ENCODE measurements around the gene GLYR1.

GLYR1 gene

DNA sequence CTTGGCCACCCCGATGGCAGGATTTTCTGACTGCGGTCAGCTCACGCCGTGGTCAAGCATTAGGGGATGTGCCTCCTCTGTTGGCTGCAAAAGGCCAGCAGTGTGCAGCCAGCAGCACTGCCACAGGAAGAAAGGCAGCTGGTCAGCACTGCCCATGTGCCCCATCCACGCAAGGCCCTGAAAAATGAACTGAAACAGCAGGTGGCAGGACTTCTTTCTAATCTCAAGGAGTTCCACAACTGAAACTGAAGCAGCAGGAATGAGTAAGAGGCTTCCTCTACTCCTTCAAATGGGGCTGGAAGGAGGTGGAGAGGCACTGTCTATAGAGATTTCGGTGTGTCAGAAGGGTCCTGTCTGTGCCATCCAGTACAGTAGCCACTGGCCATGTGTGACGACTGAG lies 83.3 kb downstream of the GLYR1 start:
- Histone ChIP-seq H3F3A (ENCODE audit: insufficient read depth, low read length) (peaks cover 13% of the 10 kb centered on the region; the same call in 1 of the 2 replicates), H3K9me2 (replicated peaks; ENCODE audit: insufficient read depth, low read length) (no peaks in the 10 kb centered on the region), H3K9me3 (replicated peaks; ENCODE audit: insufficient read depth, low read length) (no peaks in the 10 kb centered on the region), H3K4me3 (ENCODE audit: low read length) (no peak overlapping the region), H3K4me2 (ENCODE audit: low read depth, low read length) (no peak overlapping the region), H3K27ac (ENCODE audit: low read length) (no peak overlapping the region), H2AFZ (ENCODE audit: low read length) (no peak overlapping the region), H4K20me1 (ENCODE audit: insufficient read depth, low read length) (no peaks in the 10 kb centered on the region), H3K4me1 (ENCODE audit: low read length) (peaks cover 10% of the 10 kb centered on the region; the same call in 1 of the 2 replicates), H3K36me3 (replicated peaks; ENCODE audit: insufficient read depth, low read length) (no peaks in the 10 kb centered on the region), H3K9ac (ENCODE audit: low read length) (no peak overlapping the region), H3K79me2 (ENCODE audit: low read length) (peaks cover 19% of the 10 kb centered on the region), H3K27me3 (replicated peaks; ENCODE audit: insufficient read depth, low read length) (no peaks in the 10 kb centered on the region)
- DNase-seq: no peak
- TF ChIP-seq CTCF (IDR thresholded peaks at IDR 0.05; ENCODE audit: low read length) (no peak), EZH2 (optimal IDR thresholded peaks at IDR 0.05; ENCODE audit: low read depth, low read length) (no peak), EZH2phosphoT487 (IDR thresholded peaks at IDR 0.05; ENCODE audit: low read length) (no peak)

GRCh38 chr16:4762205-4762604 lies 84.9 kb downstream of the GLYR1 start:
- no peaks in the 10 kb centered on the region for H3F3A ChIP-seq (ENCODE audit: insufficient read depth, low read length)
- H3K4me3 ChIP-seq (ENCODE audit: low read length): no peak overlapping the region
- no peaks in the 10 kb centered on the region for H3K27me3 ChIP-seq (replicated peaks; ENCODE audit: insufficient read depth, low read length)
- no peaks in the 10 kb centered on the region for H3K9me2 ChIP-seq (replicated peaks; ENCODE audit: insufficient read depth, low read length)
- H2AFZ ChIP-seq (ENCODE audit: low read length): no peak overlapping the region
- H3K9ac ChIP-seq (ENCODE audit: low read length): no peak overlapping the region
- H3K27ac ChIP-seq (ENCODE audit: low read length): no peak overlapping the region
- DNase-seq: no peak
- 0 out of 2 replicates have a peak, but pooled peaks cover 7% of the 10 kb centered on the region for H3K4me1 ChIP-seq (ENCODE audit: low read length)
- peaks cover 19% of the 10 kb centered on the region for H3K79me2 ChIP-seq (ENCODE audit: low read length)
- H3K36me3 ChIP-seq (replicated peaks; ENCODE audit: insufficient read depth, low read length): no peaks in the 10 kb centered on the region
- no peak for TF ChIP-seq CTCF (IDR thresholded peaks at IDR 0.05; ENCODE audit: low read length)
- no peak for TF ChIP-seq EZH2phosphoT487 (IDR thresholded peaks at IDR 0.05; ENCODE audit: low read length)
- TF ChIP-seq EZH2 (optimal IDR thresholded peaks at IDR 0.05; ENCODE audit: low read depth, low read length): no peak
- H3K4me2 ChIP-seq (ENCODE audit: low read depth, low read length): no peak overlapping the region
- H3K9me3 ChIP-seq (replicated peaks; ENCODE audit: insufficient read depth, low read length): no peaks in the 10 kb centered on the region
- H4K20me1 ChIP-seq (ENCODE audit: insufficient read depth, low read length): no peaks in the 10 kb centered on the region

DNA sequence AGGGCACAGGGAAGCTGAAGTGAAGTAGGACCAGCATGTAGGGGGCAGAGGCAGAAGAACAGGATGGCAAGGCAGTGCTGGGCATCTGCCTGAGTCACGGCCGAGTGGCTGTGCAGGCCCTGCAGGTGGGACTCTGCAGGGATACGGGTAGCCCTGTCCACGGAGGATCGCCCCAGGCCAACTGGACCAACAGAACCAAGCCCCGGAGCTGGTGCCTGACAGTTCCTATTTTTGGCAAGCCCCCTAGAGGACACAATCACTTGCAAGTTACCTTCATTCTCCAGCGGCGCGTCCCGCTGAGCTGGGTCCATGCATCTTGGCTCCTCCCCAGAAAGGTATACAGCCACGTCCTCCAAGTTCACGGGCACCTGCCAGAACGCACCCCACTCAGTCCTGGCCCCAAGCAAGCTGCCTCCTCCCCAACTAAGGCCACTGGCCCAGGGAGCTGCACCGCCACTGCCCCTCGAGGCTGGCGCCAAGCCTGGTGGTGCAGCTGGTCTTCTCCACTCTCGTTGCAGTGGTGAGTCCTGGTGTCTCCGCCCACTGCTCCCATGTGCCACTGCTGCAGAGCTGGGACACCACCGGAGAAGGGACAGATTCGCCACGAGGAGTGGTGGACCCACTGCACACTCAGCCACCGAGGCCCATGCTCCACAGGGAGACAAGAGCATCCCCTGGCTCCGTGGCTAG lies 86.7 kb downstream of the GLYR1 start:
- Histone ChIP-seq H4K20me1 (ENCODE audit: insufficient read depth, low read length) (no peaks in the 10 kb centered on the region), H3K4me1 (ENCODE audit: low read length) (no peaks in the 10 kb centered on the region), H3K27me3 (replicated peaks; ENCODE audit: insufficient read depth, low read length) (no peaks in the 10 kb centered on the region), H3K79me2 (ENCODE audit: low read length) (peaks cover 3% of the 10 kb centered on the region), H3K4me3 (ENCODE audit: low read length) (no peak overlapping the region), H3K9me2 (replicated peaks; ENCODE audit: insufficient read depth, low read length) (no peaks in the 10 kb centered on the region), H3K4me2 (ENCODE audit: low read depth, low read length) (no peak overlapping the region), H2AFZ (ENCODE audit: low read length) (no peak overlapping the region), H3K9ac (ENCODE audit: low read length) (no peak overlapping the region), H3K9me3 (replicated peaks; ENCODE audit: insufficient read depth, low read length) (no peaks in the 10 kb centered on the region), H3K27ac (ENCODE audit: low read length) (no peak overlapping the region), H3K36me3 (replicated peaks; ENCODE audit: insufficient read depth, low read length) (no peaks in the 10 kb centered on the region), H3F3A (ENCODE audit: insufficient read depth, low read length) (no peaks in the 10 kb centered on the region)
- no peak for DNase-seq
- TF ChIP-seq EZH2 (optimal IDR thresholded peaks at IDR 0.05; ENCODE audit: low read depth, low read length) (no peak), EZH2phosphoT487 (IDR thresholded peaks at IDR 0.05; ENCODE audit: low read length) (no peak), CTCF (IDR thresholded peaks at IDR 0.05; ENCODE audit: low read length) (no peak)

Data from MM.1S (cell line).